ENCODE results near the gene HSD17B13. TPM values are rescaled to one million over a fixed set of nuclear protein-coding genes. Genes with fewer than 3 reads are reported as not detected.

Gene HSD17B13
- total RNA-seq, 1 donor from 2014 or later, result 0.31 TPM

GRCh38 chr4:87274803-87275202 lies 47.9 kb downstream of the HSD17B13 start:
- H3K9me3 Mint-ChIP-seq (ENCODE audit: low read depth), result no peaks in the 10 kb centered on the region
- no peak for TF ChIP-seq CTCF (IDR thresholded peaks at IDR 0.05; ENCODE audit: unreplicated experiment)
- H3K27ac Mint-ChIP-seq, result no peak overlapping the region
- H3K4me1 Mint-ChIP-seq (ENCODE audit: low read depth), result peaks cover 10% of the 10 kb centered on the region
- no peaks in the 10 kb centered on the region for H3K36me3 Mint-ChIP-seq (ENCODE audit: insufficient read depth)
- peaks cover 3% of the 10 kb centered on the region for H3K27me3 Mint-ChIP-seq
- DNase-seq (ENCODE audit: low spot score, unreplicated experiment), result no peak
- H3K4me3 Mint-ChIP-seq (ENCODE audit: low read depth), result no peak overlapping the region

- peaks cover 3% of the 10 kb centered on the region for H3K27me3 Mint-ChIP-seq
- DNase-seq (ENCODE audit: low spot score, unreplicated experiment), result no peak
- H3K4me1 Mint-ChIP-seq (ENCODE audit: low read depth), result peaks cover 10% of the 10 kb centered on the region
- TF ChIP-seq CTCF (IDR thresholded peaks at IDR 0.05; ENCODE audit: unreplicated experiment), result no peak
- no peak overlapping the region for H3K4me3 Mint-ChIP-seq (ENCODE audit: low read depth)
- no peaks in the 10 kb centered on the region for H3K9me3 Mint-ChIP-seq (ENCODE audit: low read depth)
- no peak overlapping the region for H3K27ac Mint-ChIP-seq
- no peaks in the 10 kb centered on the region for H3K36me3 Mint-ChIP-seq (ENCODE audit: insufficient read depth)
Observed at GRCh38 chr4:87274327-87274726, 48.4 kb downstream of the HSD17B13 start.

GRCh38 chr4:87270825-87271224 lies 51.9 kb downstream of the HSD17B13 start:
- no peak for DNase-seq (ENCODE audit: low spot score, unreplicated experiment)
- Mint-ChIP-seq H3K27ac (no peak overlapping the region), H3K4me3 (ENCODE audit: low read depth) (no peak overlapping the region), H3K36me3 (ENCODE audit: insufficient read depth) (no peaks in the 10 kb centered on the region), H3K9me3 (ENCODE audit: low read depth) (no peaks in the 10 kb centered on the region), H3K4me1 (ENCODE audit: low read depth) (peaks cover 4% of the 10 kb centered on the region), H3K27me3 (peaks cover 7% of the 10 kb centered on the region)
- no peak for TF ChIP-seq CTCF (IDR thresholded peaks at IDR 0.05; ENCODE audit: unreplicated experiment)

GRCh38 chr4:87270144-87270543 lies 52.5 kb downstream of the HSD17B13 start:
- Mint-ChIP-seq H3K36me3 (ENCODE audit: insufficient read depth) (no peaks in the 10 kb centered on the region), H3K27me3 (peaks cover 7% of the 10 kb centered on the region), H3K4me1 (ENCODE audit: low read depth) (peaks cover 4% of the 10 kb centered on the region), H3K4me3 (ENCODE audit: low read depth) (no peak overlapping the region), H3K27ac (no peak overlapping the region), H3K9me3 (ENCODE audit: low read depth) (no peaks in the 10 kb centered on the region)
- TF ChIP-seq CTCF (IDR thresholded peaks at IDR 0.05; ENCODE audit: unreplicated experiment), result peak; percentile 58
- DNase-seq (ENCODE audit: low spot score, unreplicated experiment), result no peak

GRCh38 chr4:87268411-87268810 lies 54.3 kb downstream of the HSD17B13 start:
- H3K9me3 Mint-ChIP-seq (ENCODE audit: low read depth), result peaks cover 6% of the 10 kb centered on the region
- no peak for TF ChIP-seq CTCF (IDR thresholded peaks at IDR 0.05; ENCODE audit: unreplicated experiment)
- H3K4me1 Mint-ChIP-seq (ENCODE audit: low read depth), result peaks cover 4% of the 10 kb centered on the region
- H3K27me3 Mint-ChIP-seq, result peaks cover 8% of the 10 kb centered on the region
- H3K36me3 Mint-ChIP-seq (ENCODE audit: insufficient read depth), result no peaks in the 10 kb centered on the region
- H3K27ac Mint-ChIP-seq, result no peak overlapping the region
- no peak for DNase-seq (ENCODE audit: low spot score, unreplicated experiment)
- H3K4me3 Mint-ChIP-seq (ENCODE audit: low read depth), result no peak overlapping the region

Measured in progenitor cell of endocrine pancreas (in vitro differentiated cells).